Measurements from ENCODE around the gene FAM163B. TPM values are rescaled to one million over a fixed set of nuclear protein-coding genes. Genes with fewer than 3 reads are reported as not detected.

Gene FAM163B
- total RNA-seq, 4 donors from 2014 or later = not detected

DNA sequence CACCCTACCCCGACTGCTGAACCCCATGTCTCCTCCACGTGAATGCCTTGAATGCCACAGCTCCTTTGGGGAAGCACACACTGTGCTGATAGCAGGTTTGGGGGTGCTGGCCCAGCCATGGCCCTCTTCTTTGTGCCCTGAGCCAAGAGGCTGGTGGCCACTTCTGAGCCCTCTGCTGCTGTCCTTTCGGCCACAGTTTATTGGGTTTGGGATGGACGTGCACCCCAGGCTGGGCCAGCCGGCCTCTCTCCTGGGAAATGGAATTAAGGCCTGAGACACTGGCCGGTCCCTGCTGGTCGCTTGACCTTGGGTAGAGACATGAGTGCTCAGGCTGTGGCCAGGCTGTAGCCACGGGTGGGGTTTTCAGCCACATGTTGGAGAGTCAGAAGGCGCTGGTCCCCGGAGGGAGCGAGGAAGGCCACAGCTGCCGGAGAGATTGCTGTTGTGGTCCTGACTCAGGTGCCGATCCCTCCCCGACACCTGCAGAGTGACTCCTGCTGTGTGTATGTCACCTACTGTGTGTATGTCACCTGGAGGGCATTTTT lies 26.6 kb downstream of the FAM163B start:
- H3K9me3 ChIP-seq = no peaks in the 10 kb centered on the region
- peaks cover 0 to 68% (median 2%) of the 10 kb centered on the region in 4 donors for H3K27me3 ChIP-seq
- H3K4me1 ChIP-seq = peaks cover 15 to 22% (median 20%) of the 10 kb centered on the region in 4 donors
- DNase-seq (ENCODE audit: extremely low spot score) = no peak
- WGBS = 91% methylated on average over 14 of the region's 14 CpGs
- no peaks in the 10 kb centered on the region for H3K36me3 ChIP-seq
- no peak for TF ChIP-seq EP300 (IDR thresholded peaks at IDR 0.05)
- TF ChIP-seq, protein P1, sequence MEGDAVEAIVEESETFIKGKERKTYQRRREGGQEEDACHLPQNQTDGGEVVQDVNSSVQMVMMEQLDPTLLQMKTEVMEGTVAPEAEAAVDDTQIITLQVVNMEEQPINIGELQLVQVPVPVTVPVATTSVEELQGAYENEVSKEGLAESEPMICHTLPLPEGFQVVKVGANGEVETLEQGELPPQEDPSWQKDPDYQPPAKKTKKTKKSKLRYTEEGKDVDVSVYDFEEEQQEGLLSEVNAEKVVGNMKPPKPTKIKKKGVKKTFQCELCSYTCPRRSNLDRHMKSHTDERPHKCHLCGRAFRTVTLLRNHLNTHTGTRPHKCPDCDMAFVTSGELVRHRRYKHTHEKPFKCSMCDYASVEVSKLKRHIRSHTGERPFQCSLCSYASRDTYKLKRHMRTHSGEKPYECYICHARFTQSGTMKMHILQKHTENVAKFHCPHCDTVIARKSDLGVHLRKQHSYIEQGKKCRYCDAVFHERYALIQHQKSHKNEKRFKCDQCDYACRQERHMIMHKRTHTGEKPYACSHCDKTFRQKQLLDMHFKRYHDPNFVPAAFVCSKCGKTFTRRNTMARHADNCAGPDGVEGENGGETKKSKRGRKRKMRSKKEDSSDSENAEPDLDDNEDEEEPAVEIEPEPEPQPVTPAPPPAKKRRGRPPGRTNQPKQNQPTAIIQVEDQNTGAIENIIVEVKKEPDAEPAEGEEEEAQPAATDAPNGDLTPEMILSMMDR (IDR thresholded peaks at IDR 0.05) = no peak
- no peak for TF ChIP-seq POLR2A (IDR thresholded peaks at IDR 0.05; ENCODE audit: low read depth)
- intact Hi-C loops (cut with DNase I) = no loop called here
- H3K4me3 ChIP-seq = no peak overlapping the region
- no peak overlapping the region for H3K27ac ChIP-seq (replicated peaks in 1 of 4)

DNA sequence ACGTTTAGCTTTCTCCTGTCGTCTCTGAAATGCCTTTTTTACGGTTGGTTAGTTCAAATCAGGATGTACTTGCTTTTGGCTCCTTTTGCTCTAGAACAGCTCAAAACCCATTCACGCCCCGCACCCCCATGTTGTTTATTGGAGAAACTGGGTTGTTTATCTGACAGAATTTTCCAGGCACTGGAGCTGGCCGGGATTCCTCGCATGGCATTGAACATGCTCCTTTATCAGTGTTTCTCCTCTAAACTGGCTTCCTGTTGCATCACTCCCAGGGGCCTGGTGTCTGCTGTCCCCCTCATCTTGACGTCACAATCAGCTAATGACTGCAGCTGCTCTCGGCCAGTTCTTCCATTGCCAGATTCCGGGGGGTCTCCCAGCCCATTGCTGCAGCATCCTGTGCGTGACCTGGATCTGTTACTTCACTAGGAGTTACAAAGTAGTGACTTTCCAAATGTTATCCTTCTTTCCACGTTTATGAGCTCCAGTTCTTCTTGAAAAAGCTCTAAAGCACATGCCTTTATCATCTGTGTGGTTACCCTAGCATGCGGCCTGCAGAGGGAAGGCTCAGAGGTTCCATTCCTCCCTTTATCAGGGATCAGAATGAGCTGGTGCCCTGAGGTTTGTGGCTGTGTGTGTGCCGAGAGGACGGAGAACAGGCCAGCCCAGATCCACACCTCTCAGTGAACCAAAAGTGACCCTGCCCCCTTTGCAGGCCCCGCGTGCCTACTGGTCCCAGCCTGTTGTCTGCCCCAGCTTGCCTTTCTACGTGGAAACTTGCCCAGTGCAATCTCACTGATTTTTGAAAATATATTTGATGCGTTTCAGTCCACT lies 27.5 kb downstream of the FAM163B start:
- no peak overlapping the region for H3K4me3 ChIP-seq
- DNase-seq (ENCODE audit: extremely low spot score) = no peak
- no peak overlapping the region for H3K27ac ChIP-seq (replicated peaks in 1 of 4)
- H3K36me3 ChIP-seq = no peaks in the 10 kb centered on the region
- peaks cover 19 to 27% (median 24%) of the 10 kb centered on the region in 4 donors for H3K4me1 ChIP-seq
- H3K9me3 ChIP-seq = no peaks in the 10 kb centered on the region
- TF ChIP-seq POLR2AphosphoS5 (IDR thresholded peaks at IDR 0.05) (no peak), POLR2A (IDR thresholded peaks at IDR 0.05; ENCODE audit: low read depth) (no peak), EP300 (IDR thresholded peaks at IDR 0.05) (no peak)
- TF ChIP-seq, protein P1 (IDR thresholded peaks at IDR 0.05) = no peak
- 82% methylated on average over 19 of the region's 19 CpGs for WGBS
- intact Hi-C loops (cut with DNase I) = no loop called here
- H3K27me3 ChIP-seq = peaks cover 0 to 68% (median 2%) of the 10 kb centered on the region in 4 donors

DNA sequence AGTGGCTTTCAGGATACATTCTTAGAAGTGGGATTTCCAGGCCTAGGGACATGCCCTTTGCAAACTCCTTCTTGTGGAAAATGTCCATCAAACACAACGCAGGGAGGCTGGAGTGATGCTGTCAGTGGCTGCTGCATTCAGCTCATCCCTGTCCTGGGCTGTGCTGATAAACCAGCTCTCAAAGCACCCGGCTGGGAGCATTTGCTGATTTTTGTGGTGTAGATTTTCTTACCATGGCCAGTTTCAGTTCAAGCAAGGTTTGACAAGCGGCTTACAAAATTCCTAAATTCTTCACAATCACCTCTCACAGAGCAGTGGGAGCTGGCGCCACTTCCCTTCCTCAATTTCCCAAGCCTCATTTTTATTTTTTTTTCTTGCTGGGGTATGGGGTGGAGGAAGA lies 28.2 kb downstream of the FAM163B start:
- Histone ChIP-seq H3K4me3 (no peak overlapping the region), H3K9me3 (no peaks in the 10 kb centered on the region), H3K36me3 (no peaks in the 10 kb centered on the region), H3K4me1 (peaks cover 24 to 31% (median 27%) of the 10 kb centered on the region in 4 donors), H3K27me3 (peaks cover 0 to 68% (median under 1%) of the 10 kb centered on the region in 4 donors), H3K27ac (replicated peaks in 1 of 4) (no peak overlapping the region)
- intact Hi-C loops (cut with DNase I) = no loop called here
- 69% methylated on average over 4 of the region's 4 CpGs for WGBS
- no peak for DNase-seq (ENCODE audit: extremely low spot score)
- TF ChIP-seq EP300 (IDR thresholded peaks at IDR 0.05) (no peak), POLR2AphosphoS5 (IDR thresholded peaks at IDR 0.05) (no peak), POLR2A (IDR thresholded peaks at IDR 0.05; ENCODE audit: low read depth) (no peak)
- TF ChIP-seq, protein P1 (IDR thresholded peaks at IDR 0.05) = no peak

DNA sequence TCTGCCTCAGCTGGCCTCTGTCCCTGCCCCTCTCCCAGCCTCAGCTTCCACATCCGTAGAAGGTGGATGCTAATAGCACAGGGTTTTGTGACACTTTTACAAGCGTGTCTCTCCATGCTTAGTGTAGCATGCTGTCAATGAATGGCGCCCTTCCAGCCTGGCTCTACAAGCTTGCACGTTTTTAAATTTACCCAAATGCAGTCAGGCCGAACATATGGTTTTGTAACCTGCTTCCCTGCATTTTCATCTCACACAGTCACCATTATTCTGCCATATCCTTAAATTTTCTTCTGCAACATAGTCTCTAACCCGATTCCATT lies 28.8 kb downstream of the FAM163B start:
- H3K27me3 ChIP-seq = peaks cover 0 to 68% (median 0%) of the 10 kb centered on the region in 4 donors
- peaks cover 18 to 25% (median 23%) of the 10 kb centered on the region in 4 donors for H3K4me1 ChIP-seq
- H3K9me3 ChIP-seq = no peaks in the 10 kb centered on the region
- H3K4me3 ChIP-seq = no peak overlapping the region
- intact Hi-C loops (cut with DNase I) = no loop called here
- no peaks in the 10 kb centered on the region for H3K36me3 ChIP-seq
- H3K27ac ChIP-seq (replicated peaks in 1 of 4) = no peak overlapping the region
- WGBS = 84% methylated on average over 6 of the region's 6 CpGs
- no peak for DNase-seq (ENCODE audit: extremely low spot score)
- TF ChIP-seq POLR2AphosphoS5 (IDR thresholded peaks at IDR 0.05) (no peak), POLR2A (IDR thresholded peaks at IDR 0.05; ENCODE audit: low read depth) (no peak), EP300 (IDR thresholded peaks at IDR 0.05) (no peak)
- TF ChIP-seq, protein P1 (IDR thresholded peaks at IDR 0.05) = no peak
